ENCODE measurements around the gene FBXO42.

FBXO42 gene

GRCh38 chr1:16351994-16352841 lies at the start of gene FBXO42:
Gene FBXO42 (minus strand): TSS chr1:16352480. CDS start chr1:16315418, 37,062 bp downstream.
- DNase-seq, result peak; percentile 39

GRCh38 chr1:16398371-16398953 lies 46.2 kb upstream of the FBXO42 start:
- DNase-seq, result peak; percentile 96

- DNase-seq, result no peak
These were observed 44.8 kb upstream of the FBXO42 start for GRCh38 chr1:16397120-16397519.

GRCh38 chr1:16396591-16396990 lies 44.3 kb upstream of the FBXO42 start:
- no peak for DNase-seq

GRCh38 chr1:16394977-16395376 lies 42.7 kb upstream of the FBXO42 start:
- no peak for DNase-seq

- no peak for DNase-seq
These were observed 41.6 kb upstream of the FBXO42 start for GRCh38 chr1:16393570-16394521.

GRCh38 chr1:16392740-16393569 lies 40.7 kb upstream of the FBXO42 start:
- no peak for DNase-seq

GRCh38 chr1:16391411-16391810 lies 39.1 kb upstream of the FBXO42 start:
- no peak for DNase-seq

- no peak for DNase-seq
These were observed 35.2 kb upstream of the FBXO42 start for GRCh38 chr1:16387201-16388188.

GRCh38 chr1:16386454-16387113 lies 34.3 kb upstream of the FBXO42 start:
- DNase-seq, result no peak

- no peak for DNase-seq
These were observed 33.6 kb upstream of the FBXO42 start for GRCh38 chr1:16385659-16386453.

GRCh38 chr1:16383888-16384287 lies 31.6 kb upstream of the FBXO42 start:
- DNase-seq, result no peak

GRCh38 chr1:16380868-16381267 lies 28.6 kb upstream of the FBXO42 start:
- no peak for DNase-seq

- no peak for DNase-seq
These were observed 26.2 kb upstream of the FBXO42 start for GRCh38 chr1:16378443-16378842.

- DNase-seq, result no peak
These were observed 24.7 kb upstream of the FBXO42 start for GRCh38 chr1:16376971-16377370.

- no peak for DNase-seq
These were observed 23.5 kb upstream of the FBXO42 start for GRCh38 chr1:16375521-16376340.

GRCh38 chr1:16374266-16374665 lies 22.0 kb upstream of the FBXO42 start:
- no peak for DNase-seq

- DNase-seq, result no peak
These were observed 20.4 kb upstream of the FBXO42 start for GRCh38 chr1:16372535-16373285.
